Hepatocyte (in vitro differentiated cells): ENCODE results near the gene RASA1. TPM values are rescaled to one million over a fixed set of nuclear protein-coding genes. Genes with fewer than 3 reads are reported as not detected.

Source experiments
- DNase-seq: peaks from one replicate; pipeline ENCODE4 v3.0.0-alpha.2; 2016; ENCODE audit warnings: low spot score
- H2AFZ ChIP-seq: fragments of 200-600 bp; sonication (generic); 2 replicates; pipeline ENCODE4 v1.6.0; 2016; ENCODE audit warnings: antibody characterized with exemption, mild to moderate bottlenecking
- H3K27ac ChIP-seq: fragments of 200-600 bp; sonication (generic); 2 replicates; pipeline ENCODE4 v1.5.1; 2016; ENCODE audit warnings: mild to moderate bottlenecking
- H3K27me3 ChIP-seq: fragments of 200-600 bp; sonication (generic); 2 replicates; pipeline ENCODE4 v1.6.1; 2016
- H3K36me3 ChIP-seq: fragments of 200-600 bp; sonication (generic); replicated peaks from 2 replicates; pipeline ENCODE4 v1.5.1; 2016; ENCODE audit warnings: low read depth; ENCODE audit not compliant: insufficient read depth
- H3K4me1 ChIP-seq: fragments of 200-600 bp; sonication (generic); 2 replicates; pipeline ENCODE4 v1.5.1; 2016; ENCODE audit warnings: mild to moderate bottlenecking, moderate library complexity; ENCODE audit not compliant: insufficient read depth
- H3K4me2 ChIP-seq: fragments of 200-600 bp; sonication (generic); 2 replicates; pipeline ENCODE4 v1.6.0; 2016
- H3K4me3 ChIP-seq: fragments of 200-600 bp; sonication (generic); 2 replicates; pipeline ENCODE4 v1.5.1; 2016; ENCODE audit warnings: mild to moderate bottlenecking
- H3K79me2 ChIP-seq: fragments of 200-600 bp; sonication (generic); 2 replicates; pipeline ENCODE4 v1.6.0; 2017; ENCODE audit warnings: mild to moderate bottlenecking
- H3K9me2 ChIP-seq: fragments of 200-600 bp; sonication (generic); replicated peaks from 2 replicates; pipeline ENCODE4 v1.6.0; 2017; ENCODE audit warnings: mild to moderate bottlenecking; ENCODE audit not compliant: insufficient read depth
- H3K9me3 ChIP-seq: fragments of 200-600 bp; sonication (generic); 2 replicates; pipeline ENCODE4 v1.5.1; 2016; ENCODE audit warnings: low read depth, mild to moderate bottlenecking
- H4K20me1 ChIP-seq: fragments of 200-600 bp; sonication (generic); 2 replicates; pipeline ENCODE4 v1.6.0; 2016; ENCODE audit warnings: mild to moderate bottlenecking; ENCODE audit not compliant: insufficient read depth, poor library complexity, severe bottlenecking
- EZH2 ChIP-seq: fragments of 200-600 bp; sonication (generic); IDR thresholded peaks from 2 replicates; pipeline ENCODE4 v1.6.1; 2016; ENCODE audit warnings: antibody characterized with exemption, mild to moderate bottlenecking, borderline replicate concordance
- EZH2phosphoT487 ChIP-seq: fragments of 200-600 bp; sonication (generic); IDR thresholded peaks from one replicate; pipeline ENCODE4 v1.6.1; 2018; ENCODE audit warnings: antibody characterized with exemption, mild to moderate bottlenecking, low read depth, moderate library complexity; ENCODE audit not compliant: unreplicated experiment, severe bottlenecking
- WGBS: methylation state at CpG from one replicate; pipeline ENCODE4 v1.1.6; 2016; ENCODE audit warnings: low lambda C conversion rate; ENCODE audit errors: missing lambda C conversion rate; 5-methylcytosine and 5-hydroxymethylcytosine counted together
- polyA plus RNA-seq: library from polyadenylated mRNA; unstranded; fragments of >200 nt; fragmentation: Nextera tagmentation; extraction: Ambion mirVana; gene quantifications from 2 replicates; pipeline ENCODE4 v1.2.1, GENCODE V29; 2016
- total RNA-seq: library from RNA; depleted of rRNA; stranded (reverse); fragments of >200 nt; gene quantifications from 2 replicates; pipeline ENCODE4 v1.2.3, GENCODE V29; 2014
- TF ChIP-seq, protein P1 (sequence below): fragments of 200-600 bp; sonication (generic); IDR thresholded peaks from 2 replicates; pipeline ENCODE4 v1.5.1; 2016; ENCODE audit warnings: antibody characterized with exemption, mild to moderate bottlenecking; ENCODE audit not compliant: poor library complexity

The RASA1 gene
- total and polyA plus RNA-seq, 2 experiments from 2014 or later: 13.7 to 33.5 TPM

DNA sequence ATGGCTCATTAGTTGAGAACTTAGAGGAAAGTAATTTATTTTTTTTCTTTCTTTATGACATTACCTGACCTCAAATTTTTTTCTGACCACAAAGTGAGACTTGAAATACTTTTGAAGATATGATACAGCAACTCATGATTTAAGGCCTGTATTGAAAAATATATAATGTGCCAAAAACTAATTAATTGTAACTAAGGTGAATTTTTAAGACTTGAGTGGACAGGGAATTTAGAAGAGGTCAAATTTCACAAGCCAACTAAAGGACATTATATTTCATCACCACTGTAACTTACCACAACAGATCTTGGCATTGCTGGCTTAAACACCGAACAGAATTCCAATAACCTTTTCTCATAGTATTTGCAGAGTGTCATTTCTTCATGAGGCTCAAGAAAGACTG lies 143.2 kb downstream of the RASA1 start:
- no peak overlapping the region for H2AFZ ChIP-seq
- H3K27ac ChIP-seq: no peak overlapping the region
- peaks cover 8% of the 10 kb centered on the region for H3K4me1 ChIP-seq
- no peaks in the 10 kb centered on the region for H4K20me1 ChIP-seq
- no peaks in the 10 kb centered on the region for H3K9me2 ChIP-seq
- no peaks in the 10 kb centered on the region for H3K27me3 ChIP-seq
- no peaks in the 10 kb centered on the region for H3K9me3 ChIP-seq
- H3K4me2 ChIP-seq: peak overlapping the region; percentile 80
- TF ChIP-seq EZH2: no peak
- no peak for TF ChIP-seq EZH2phosphoT487
- TF ChIP-seq, protein P1, sequence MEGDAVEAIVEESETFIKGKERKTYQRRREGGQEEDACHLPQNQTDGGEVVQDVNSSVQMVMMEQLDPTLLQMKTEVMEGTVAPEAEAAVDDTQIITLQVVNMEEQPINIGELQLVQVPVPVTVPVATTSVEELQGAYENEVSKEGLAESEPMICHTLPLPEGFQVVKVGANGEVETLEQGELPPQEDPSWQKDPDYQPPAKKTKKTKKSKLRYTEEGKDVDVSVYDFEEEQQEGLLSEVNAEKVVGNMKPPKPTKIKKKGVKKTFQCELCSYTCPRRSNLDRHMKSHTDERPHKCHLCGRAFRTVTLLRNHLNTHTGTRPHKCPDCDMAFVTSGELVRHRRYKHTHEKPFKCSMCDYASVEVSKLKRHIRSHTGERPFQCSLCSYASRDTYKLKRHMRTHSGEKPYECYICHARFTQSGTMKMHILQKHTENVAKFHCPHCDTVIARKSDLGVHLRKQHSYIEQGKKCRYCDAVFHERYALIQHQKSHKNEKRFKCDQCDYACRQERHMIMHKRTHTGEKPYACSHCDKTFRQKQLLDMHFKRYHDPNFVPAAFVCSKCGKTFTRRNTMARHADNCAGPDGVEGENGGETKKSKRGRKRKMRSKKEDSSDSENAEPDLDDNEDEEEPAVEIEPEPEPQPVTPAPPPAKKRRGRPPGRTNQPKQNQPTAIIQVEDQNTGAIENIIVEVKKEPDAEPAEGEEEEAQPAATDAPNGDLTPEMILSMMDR: no peak
- peak overlapping the region; percentile 45 for H3K4me3 ChIP-seq
- peaks cover 17% of the 10 kb centered on the region for H3K79me2 ChIP-seq
- H3K36me3 ChIP-seq: peaks cover 4% of the 10 kb centered on the region
- 78% methylated on average over 1 of the region's 1 CpG for WGBS
- no peak for DNase-seq

DNA sequence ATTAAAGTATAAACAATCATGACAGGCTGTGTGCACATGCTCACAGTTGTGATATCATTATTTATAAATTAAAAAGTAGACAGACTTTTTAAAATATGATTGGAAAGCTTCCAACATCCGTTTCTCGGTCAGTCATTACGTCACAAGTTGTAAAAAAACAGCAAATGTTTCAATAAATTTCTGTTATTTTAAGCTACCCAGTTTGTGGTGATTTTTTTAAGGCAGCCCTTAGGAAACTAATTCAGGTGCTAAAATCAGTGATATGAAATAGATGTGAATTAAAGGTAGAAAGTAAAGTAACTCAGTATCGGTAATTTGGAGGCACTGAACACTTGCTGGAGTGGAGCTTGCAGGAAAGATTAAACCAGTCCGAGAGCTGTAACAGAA lies 143.9 kb downstream of the RASA1 start:
- H3K4me3 ChIP-seq: peak overlapping the region; percentile 45
- H3K9me3 ChIP-seq: no peaks in the 10 kb centered on the region
- no peaks in the 10 kb centered on the region for H3K27me3 ChIP-seq
- H3K27ac ChIP-seq: peak overlapping the region; percentile 92
- TF ChIP-seq EZH2phosphoT487 (no peak), EZH2 (no peak)
- TF ChIP-seq, protein P1: no peak
- H3K4me2 ChIP-seq: peak overlapping the region; percentile 80
- WGBS: 45% methylated on average over 5 of the region's 5 CpGs
- no peak for DNase-seq
- H3K9me2 ChIP-seq: no peaks in the 10 kb centered on the region
- no peaks in the 10 kb centered on the region for H4K20me1 ChIP-seq
- H3K36me3 ChIP-seq: peaks cover 4% of the 10 kb centered on the region
- H2AFZ ChIP-seq: peak overlapping the region; percentile 72
- H3K4me1 ChIP-seq: peaks cover 8% of the 10 kb centered on the region
- H3K79me2 ChIP-seq: peaks cover 17% of the 10 kb centered on the region

DNA sequence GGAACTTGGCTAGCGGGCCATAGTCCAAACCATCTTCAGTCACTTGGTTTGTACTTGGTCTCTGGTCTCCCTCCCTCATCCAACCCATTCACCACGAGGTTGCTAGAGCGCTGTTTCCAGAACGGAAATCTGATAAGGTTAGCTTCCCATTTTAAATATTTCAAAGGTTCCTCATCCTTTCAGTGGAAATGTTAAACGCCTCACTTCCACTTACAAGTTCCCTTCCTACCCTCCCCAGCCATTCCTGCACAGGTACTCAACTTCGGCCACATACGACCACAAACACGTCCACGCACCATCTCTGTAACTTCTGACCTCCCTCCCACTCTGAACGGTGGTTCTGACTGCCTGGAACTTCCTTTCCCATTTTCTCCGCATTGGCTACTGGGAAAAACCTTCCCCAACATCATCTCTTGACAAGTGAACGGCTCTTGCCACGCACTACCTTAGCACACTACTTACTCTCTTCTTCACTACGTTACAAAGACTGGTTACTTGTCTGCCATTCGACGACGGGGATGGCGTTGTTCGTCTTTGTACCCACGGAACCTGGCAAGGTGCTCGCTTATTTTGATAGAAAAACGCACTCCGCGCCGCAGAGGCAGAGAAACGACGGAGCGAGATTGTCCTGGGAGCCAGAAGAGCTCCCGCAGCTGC lies 144.4 kb downstream of the RASA1 start:
- TF ChIP-seq EZH2 (no peak), EZH2phosphoT487 (no peak)
- TF ChIP-seq, protein P1: no peak
- peak; percentile 59 for DNase-seq
- under 1% methylated on average over 29 of the region's 29 CpGs for WGBS
- peaks cover 4% of the 10 kb centered on the region for H3K36me3 ChIP-seq
- H4K20me1 ChIP-seq: no peaks in the 10 kb centered on the region
- H3K4me3 ChIP-seq: peak overlapping the region; percentile 45
- H3K4me2 ChIP-seq: peak overlapping the region; percentile 80
- H3K9me2 ChIP-seq: no peaks in the 10 kb centered on the region
- peak overlapping the region; percentile 92 for H3K27ac ChIP-seq
- no peaks in the 10 kb centered on the region for H3K27me3 ChIP-seq
- H2AFZ ChIP-seq: peak overlapping the region; percentile 72
- H3K9me3 ChIP-seq: no peaks in the 10 kb centered on the region
- H3K79me2 ChIP-seq: peaks cover 17% of the 10 kb centered on the region
- H3K4me1 ChIP-seq: peaks cover 8% of the 10 kb centered on the region
